Measurements from ENCODE around the gene CEMP1.

- TF ChIP-seq, protein P1, sequence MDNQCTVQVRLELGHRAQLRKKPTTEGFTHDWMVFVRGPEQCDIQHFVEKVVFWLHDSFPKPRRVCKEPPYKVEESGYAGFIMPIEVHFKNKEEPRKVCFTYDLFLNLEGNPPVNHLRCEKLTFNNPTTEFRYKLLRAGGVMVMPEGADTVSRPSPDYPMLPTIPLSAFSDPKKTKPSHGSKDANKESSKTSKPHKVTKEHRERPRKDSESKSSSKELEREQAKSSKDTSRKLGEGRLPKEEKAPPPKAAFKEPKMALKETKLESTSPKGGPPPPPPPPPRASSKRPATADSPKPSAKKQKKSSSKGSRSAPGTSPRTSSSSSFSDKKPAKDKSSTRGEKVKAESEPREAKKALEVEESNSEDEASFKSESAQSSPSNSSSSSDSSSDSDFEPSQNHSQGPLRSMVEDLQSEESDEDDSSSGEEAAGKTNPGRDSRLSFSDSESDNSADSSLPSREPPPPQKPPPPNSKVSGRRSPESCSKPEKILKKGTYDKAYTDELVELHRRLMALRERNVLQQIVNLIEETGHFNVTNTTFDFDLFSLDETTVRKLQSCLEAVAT (IDR thresholded peaks at IDR 0.05): no peak
- no peak for TF ChIP-seq WRNIP1 (IDR thresholded peaks at IDR 0.05; ENCODE audit: borderline replicate concordance, low read depth, low read length)
These were observed 43.7 kb downstream of the CEMP1 start for GRCh38 chr16:2487517-2487842.
